Measurements from ENCODE around the gene LGALS12. TPM values are rescaled to one million over a fixed set of nuclear protein-coding genes. Genes with fewer than 3 reads are reported as not detected.

Gene LGALS12
- total and polyA plus RNA-seq, 2 of the 13 experiments (the other 11 are each of a cell fraction or from before 2014, with no cell fraction given): not detected

DNA sequence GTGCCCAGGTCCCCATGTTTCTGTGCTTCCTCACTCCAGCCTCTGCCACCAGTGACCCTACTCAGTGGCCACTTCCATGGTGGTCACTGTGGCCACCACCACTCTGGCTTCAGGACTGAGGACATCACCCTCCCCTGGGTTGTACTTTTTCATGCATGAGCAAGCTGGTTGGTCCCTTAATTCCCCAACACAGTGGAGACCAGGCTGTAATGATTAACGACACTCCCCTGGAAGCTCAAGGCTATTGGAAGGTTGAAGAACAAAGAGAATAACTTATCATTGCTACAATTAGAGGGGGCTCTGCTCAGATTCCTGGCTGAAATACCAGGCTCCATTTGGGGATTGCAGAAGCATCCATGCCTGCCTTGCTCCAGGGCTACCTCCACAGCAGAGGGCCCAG is 41.2 kb downstream of the LGALS12 start (continued):
- TF ChIP-seq, protein P1, sequence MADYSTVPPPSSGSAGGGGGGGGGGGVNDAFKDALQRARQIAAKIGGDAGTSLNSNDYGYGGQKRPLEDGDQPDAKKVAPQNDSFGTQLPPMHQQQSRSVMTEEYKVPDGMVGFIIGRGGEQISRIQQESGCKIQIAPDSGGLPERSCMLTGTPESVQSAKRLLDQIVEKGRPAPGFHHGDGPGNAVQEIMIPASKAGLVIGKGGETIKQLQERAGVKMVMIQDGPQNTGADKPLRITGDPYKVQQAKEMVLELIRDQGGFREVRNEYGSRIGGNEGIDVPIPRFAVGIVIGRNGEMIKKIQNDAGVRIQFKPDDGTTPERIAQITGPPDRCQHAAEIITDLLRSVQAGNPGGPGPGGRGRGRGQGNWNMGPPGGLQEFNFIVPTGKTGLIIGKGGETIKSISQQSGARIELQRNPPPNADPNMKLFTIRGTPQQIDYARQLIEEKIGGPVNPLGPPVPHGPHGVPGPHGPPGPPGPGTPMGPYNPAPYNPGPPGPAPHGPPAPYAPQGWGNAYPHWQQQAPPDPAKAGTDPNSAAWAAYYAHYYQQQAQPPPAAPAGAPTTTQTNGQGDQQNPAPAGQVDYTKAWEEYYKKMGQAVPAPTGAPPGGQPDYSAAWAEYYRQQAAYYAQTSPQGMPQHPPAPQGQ (CRISPR knock-in tag; IDR thresholded peaks at IDR 0.05; ENCODE audit: borderline replicate concordance): no peak
- TF ChIP-seq, protein P2, sequence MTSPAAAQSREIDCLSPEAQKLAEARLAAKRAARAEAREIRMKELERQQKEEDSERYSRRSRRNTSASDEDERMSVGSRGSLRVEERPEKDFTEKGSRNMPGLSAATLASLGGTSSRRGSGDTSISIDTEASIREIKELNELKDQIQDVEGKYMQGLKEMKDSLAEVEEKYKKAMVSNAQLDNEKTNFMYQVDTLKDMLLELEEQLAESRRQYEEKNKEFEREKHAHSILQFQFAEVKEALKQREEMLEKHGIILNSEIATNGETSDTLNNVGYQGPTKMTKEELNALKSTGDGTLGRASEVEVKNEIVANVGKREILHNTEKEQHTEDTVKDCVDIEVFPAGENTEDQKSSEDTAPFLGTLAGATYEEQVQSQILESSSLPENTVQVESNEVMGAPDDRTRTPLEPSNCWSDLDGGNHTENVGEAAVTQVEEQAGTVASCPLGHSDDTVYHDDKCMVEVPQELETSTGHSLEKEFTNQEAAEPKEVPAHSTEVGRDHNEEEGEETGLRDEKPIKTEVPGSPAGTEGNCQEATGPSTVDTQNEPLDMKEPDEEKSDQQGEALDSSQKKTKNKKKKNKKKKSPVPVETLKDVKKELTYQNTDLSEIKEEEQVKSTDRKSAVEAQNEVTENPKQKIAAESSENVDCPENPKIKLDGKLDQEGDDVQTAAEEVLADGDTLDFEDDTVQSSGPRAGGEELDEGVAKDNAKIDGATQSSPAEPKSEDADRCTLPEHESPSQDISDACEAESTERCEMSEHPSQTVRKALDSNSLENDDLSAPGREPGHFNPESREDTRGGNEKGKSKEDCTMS (CRISPR knock-in tag; conservative IDR thresholded peaks at IDR 0.05): no peak
- TF ChIP-seq BRD4 (CRISPR knock-in tag; IDR thresholded peaks at IDR 0.05) (no peak), ZZZ3 (CRISPR knock-in tag; IDR thresholded peaks at IDR 0.05; ENCODE audit: borderline replicate concordance) (no peak), NFIC (IDR thresholded peaks at IDR 0.05; ENCODE audit: low read length) (no peak), SNRNP70 (IDR thresholded peaks at IDR 0.05; ENCODE audit: low read depth, low read length) (no peak), JDP2 (CRISPR knock-in tag; IDR thresholded peaks at IDR 0.05; ENCODE audit: borderline replicate concordance) (no peak), NCOR1 (IDR thresholded peaks at IDR 0.05; ENCODE audit: borderline replicate concordance, low read length) (no peak), SKI (IDR thresholded peaks at IDR 0.05; ENCODE audit: partially characterized antibody) (no peak), TEAD2 (CRISPR knock-in tag; IDR thresholded peaks at IDR 0.05) (no peak)
- TF ChIP-seq, protein P3, sequence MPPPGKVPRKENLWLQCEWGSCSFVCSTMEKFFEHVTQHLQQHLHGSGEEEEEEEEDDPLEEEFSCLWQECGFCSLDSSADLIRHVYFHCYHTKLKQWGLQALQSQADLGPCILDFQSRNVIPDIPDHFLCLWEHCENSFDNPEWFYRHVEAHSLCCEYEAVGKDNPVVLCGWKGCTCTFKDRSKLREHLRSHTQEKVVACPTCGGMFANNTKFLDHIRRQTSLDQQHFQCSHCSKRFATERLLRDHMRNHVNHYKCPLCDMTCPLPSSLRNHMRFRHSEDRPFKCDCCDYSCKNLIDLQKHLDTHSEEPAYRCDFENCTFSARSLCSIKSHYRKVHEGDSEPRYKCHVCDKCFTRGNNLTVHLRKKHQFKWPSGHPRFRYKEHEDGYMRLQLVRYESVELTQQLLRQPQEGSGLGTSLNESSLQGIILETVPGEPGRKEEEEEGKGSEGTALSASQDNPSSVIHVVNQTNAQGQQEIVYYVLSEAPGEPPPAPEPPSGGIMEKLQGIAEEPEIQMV (CRISPR knock-in tag; IDR thresholded peaks at IDR 0.05; ENCODE audit: low read depth): no peak
- TF ChIP-seq, protein P4, sequence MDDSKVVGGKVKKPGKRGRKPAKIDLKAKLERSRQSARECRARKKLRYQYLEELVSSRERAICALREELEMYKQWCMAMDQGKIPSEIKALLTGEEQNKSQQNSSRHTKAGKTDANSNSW (CRISPR knock-in tag; IDR thresholded peaks at IDR 0.05; ENCODE audit: borderline replicate concordance): no peak
